RWPE2 (cell line): ENCODE measurements around the gene CLHC1.
"Not testable (repeated sequence)": the region's sequence is repeated elsewhere in the genome, so short reads cannot be mapped to it uniquely, and the experiment has no call there.

Experiments used
- ATAC-seq: fragments of 200-7000 bp; cut with Tn5 transposase; 3 replicates; pipeline ENCODE4 v1.9.1; 2021; ENCODE audit warnings: low read depth
- DNase-seq: peaks from one replicate; pipeline ENCODE4 v3.0.0-alpha.2; 2020; ENCODE audit warnings: low spot score
- H3K27ac ChIP-seq: fragments of 450-650 bp; 2 replicates; pipeline ENCODE4 v1.5.1; 2017; ENCODE audit warnings: mild to moderate bottlenecking; ENCODE audit not compliant: poor library complexity, severe bottlenecking
- H3K27me3 ChIP-seq: fragments of 250-450 bp; sonication (Bioruptor Pico); 2 replicates; pipeline ENCODE4 v1.5.1; 2021; ENCODE audit warnings: mild to moderate bottlenecking, moderate library complexity; ENCODE audit not compliant: insufficient read depth, poor library complexity, severe bottlenecking
- H3K36me3 ChIP-seq: fragments of 250-450 bp; sonication (Bioruptor Pico); 2 replicates; pipeline ENCODE4 v1.5.1; 2020; ENCODE audit warnings: low read depth, mild to moderate bottlenecking, moderate library complexity
- H3K4me1 ChIP-seq: fragments of 250-450 bp; sonication (Bioruptor Pico); 2 replicates; pipeline ENCODE4 v1.5.1; 2021; ENCODE audit warnings: mild to moderate bottlenecking, moderate library complexity; ENCODE audit not compliant: insufficient read depth, poor library complexity, severe bottlenecking
- H3K4me3 ChIP-seq: fragments of 250-450 bp; sonication (Bioruptor Pico); 2 replicates; pipeline ENCODE4 v1.5.1; 2021; ENCODE audit warnings: mild to moderate bottlenecking, moderate library complexity; ENCODE audit not compliant: severe bottlenecking
- H3K9me3 ChIP-seq: fragments of 250-450 bp; sonication (Bioruptor Pico); 2 replicates; pipeline ENCODE4 v1.5.1; 2021; ENCODE audit warnings: mild to moderate bottlenecking, moderate library complexity; ENCODE audit not compliant: severe bottlenecking
- CTCF ChIP-seq: fragments of 450-650 bp; IDR thresholded peaks from one replicate; pipeline ENCODE4 v1.5.1; 2017; ENCODE audit warnings: mild to moderate bottlenecking, moderate library complexity; ENCODE audit not compliant: poor library complexity, severe bottlenecking

CLHC1 gene

GRCh38 chr2:55134316-55134706, 97.8 kb downstream of the CLHC1 start:
- Histone ChIP-seq H3K9me3 (no peaks in the 10 kb centered on the region), H3K27ac (no peak overlapping the region), H3K4me3 (no peak overlapping the region), H3K36me3 (no peaks in the 10 kb centered on the region), H3K4me1 (no peaks in the 10 kb centered on the region), H3K27me3 (no peaks in the 10 kb centered on the region)
- DNase-seq: no peak
- TF ChIP-seq CTCF: no peak
- ATAC-seq: no peak

- ATAC-seq (no peak), DNase-seq (no peak)
- Histone ChIP-seq H3K4me1 (no peaks in the 10 kb centered on the region), H3K27me3 (no peaks in the 10 kb centered on the region), H3K9me3 (no peaks in the 10 kb centered on the region), H3K27ac (no peak overlapping the region), H3K36me3 (no peaks in the 10 kb centered on the region), H3K4me3 (no peak overlapping the region)
- TF ChIP-seq CTCF: no peak
Observed at GRCh38 chr2:55133467-55134315, 98.4 kb downstream of the CLHC1 start.

- Histone ChIP-seq H3K4me1 (no peaks in the 10 kb centered on the region), H3K4me3 (no peak overlapping the region), H3K27ac (no peak overlapping the region), H3K36me3 (no peaks in the 10 kb centered on the region), H3K9me3 (no peaks in the 10 kb centered on the region), H3K27me3 (no peaks in the 10 kb centered on the region)
- DNase-seq: no peak
- TF ChIP-seq CTCF: no peak
- ATAC-seq: no peak
Observed at GRCh38 chr2:55130849-55131248, 101.2 kb downstream of the CLHC1 start.

- not testable (repeated sequence) for H3K9me3 ChIP-seq, H3K4me3 ChIP-seq, H3K27ac ChIP-seq, H3K4me1 ChIP-seq, H3K36me3 ChIP-seq, ATAC-seq, H3K27me3 ChIP-seq, DNase-seq
Observed at GRCh38 chr2:55126643-55127042, 105.5 kb downstream of the CLHC1 start.
